HepG2 (cell line): ENCODE results near the gene CDH1. TPM values are rescaled to one million over a fixed set of nuclear protein-coding genes. Genes with fewer than 3 reads are reported as not detected.

Source experiments
- ESRRA ChIP-seq: sonication (generic); formaldehyde crosslinking; IDR thresholded peaks from 2 replicates; pipeline ENCODE4 v1.5.1; 2020; ENCODE audit warnings: mild to moderate bottlenecking, low read depth, missing genetic modification reagents
- KAT8 ChIP-seq: IDR thresholded peaks from 2 replicates; pipeline ENCODE4 v1.6.1; 2016; ENCODE audit warnings: missing genetic modification reagents, missing compliant biosample characterization
- PAX8 ChIP-seq: sonication (generic); formaldehyde crosslinking; IDR thresholded peaks from 2 replicates; pipeline ENCODE4 v1.8.0; 2022; ENCODE audit warnings: mild to moderate bottlenecking, missing genetic modification reagents, borderline replicate concordance
- SIN3B ChIP-seq: fragments of 150-350 bp; IDR thresholded peaks from 2 replicates; pipeline ENCODE4 v1.6.1; 2014; ENCODE audit warnings: low read length
- SMARCC2 ChIP-seq: fragments of 450-650 bp; IDR thresholded peaks from 2 replicates; pipeline ENCODE4 v1.6.1; 2017; ENCODE audit warnings: antibody characterized with exemption, mild to moderate bottlenecking
- SNAPC2 ChIP-seq: sonication (generic); formaldehyde crosslinking; IDR thresholded peaks from 2 replicates; pipeline ENCODE4 v1.8.1; 2022; ENCODE audit warnings: mild to moderate bottlenecking, missing genetic modification reagents
- TCF7 ChIP-seq: sonication (generic); IDR thresholded peaks from 2 replicates; pipeline ENCODE4 v1.6.1; 2016; ENCODE audit warnings: antibody characterized with exemption, low read depth
- ZKSCAN1 ChIP-seq: fragments of 150-350 bp; IDR thresholded peaks from 2 replicates; pipeline ENCODE4 v1.6.1; 2014; ENCODE audit warnings: low read length
- ZNF530 ChIP-seq: sonication (generic); formaldehyde crosslinking; IDR thresholded peaks from 2 replicates; pipeline ENCODE4 v1.5.0; 2020; ENCODE audit warnings: low read depth, mild to moderate bottlenecking, missing genetic modification reagents
- ZNF788 ChIP-seq: sonication (generic); formaldehyde crosslinking; IDR thresholded peaks from 2 replicates; pipeline ENCODE4 v1.5.0; 2020; ENCODE audit warnings: mild to moderate bottlenecking, missing genetic modification reagents, borderline replicate concordance
- polyA plus RNA-seq, 8 experiments: library from polyadenylated mRNA; depleted of rRNA in 3 of 8; stranded (reverse) in 7 of 8; unstranded in 1 of 8; fragments of >200 nt; fragmentation: Illumina TruSeq in 4 of 8; extraction: Trizol in 4 of 8; gene quantifications; 2 replicates each; pipeline versions ENCODE4 v1.2.1 to v1.2.3, GENCODE V29; 2011 to 2016; ENCODE audit warnings: low read depth in 4 of 8, missing spikeins in 1 of 8, mixed read lengths in 1 of 8; ENCODE audit not compliant: insufficient read depth in 1 of 8
- total RNA-seq, 5 experiments: library from RNA; depleted of rRNA; stranded (reverse); fragments of >200 nt; fragmentation: Illumina TruSeq; extraction: Trizol; gene quantifications; 2 replicates each; pipeline ENCODE4 v1.2.3, GENCODE V29; 2016; ENCODE audit warnings: low read depth in 1 of 5
- TF ChIP-seq, protein P1 (sequence below): sonication (generic); formaldehyde crosslinking; IDR thresholded peaks from 2 replicates; pipeline ENCODE4 v1.4.0; 2020; ENCODE audit warnings: missing genetic modification reagents, mild to moderate bottlenecking, borderline replicate concordance
- TF ChIP-seq, protein P2 (sequence below): IDR thresholded peaks from 2 replicates; pipeline ENCODE4 v1.6.1; 2012; ENCODE audit warnings: low read length, improper control_type of control experiment
- TF ChIP-seq, protein P3 (sequence below): sonication (generic); formaldehyde crosslinking; IDR thresholded peaks from 2 replicates; pipeline ENCODE4 v1.8.0; 2022; ENCODE audit warnings: missing genetic modification reagents, mild to moderate bottlenecking, inconsistent platforms, borderline replicate concordance
- TF ChIP-seq, protein P4 (sequence below): sonication (generic); formaldehyde crosslinking; IDR thresholded peaks from 2 replicates; pipeline ENCODE4 v1.8.0; 2022; ENCODE audit warnings: mild to moderate bottlenecking, missing genetic modification reagents; ENCODE audit not compliant: insufficient replicate concordance
- TF ChIP-seq, protein P5 (sequence below): sonication (generic); formaldehyde crosslinking; IDR thresholded peaks from 2 replicates; pipeline ENCODE4 v1.9.0; 2021; ENCODE audit warnings: missing genetic modification reagents, borderline replicate concordance
- TF ChIP-seq, protein P6 (sequence below): sonication (generic); formaldehyde crosslinking; IDR thresholded peaks from 2 replicates; pipeline ENCODE4 v1.5.0; 2020; ENCODE audit warnings: mild to moderate bottlenecking, missing genetic modification reagents

The CDH1 gene
- total and polyA plus RNA-seq, 2 of the 13 experiments (the other 11 are each of a cell fraction or from before 2014, with no cell fraction given): 0.95 to 9.8 TPM

DNA sequence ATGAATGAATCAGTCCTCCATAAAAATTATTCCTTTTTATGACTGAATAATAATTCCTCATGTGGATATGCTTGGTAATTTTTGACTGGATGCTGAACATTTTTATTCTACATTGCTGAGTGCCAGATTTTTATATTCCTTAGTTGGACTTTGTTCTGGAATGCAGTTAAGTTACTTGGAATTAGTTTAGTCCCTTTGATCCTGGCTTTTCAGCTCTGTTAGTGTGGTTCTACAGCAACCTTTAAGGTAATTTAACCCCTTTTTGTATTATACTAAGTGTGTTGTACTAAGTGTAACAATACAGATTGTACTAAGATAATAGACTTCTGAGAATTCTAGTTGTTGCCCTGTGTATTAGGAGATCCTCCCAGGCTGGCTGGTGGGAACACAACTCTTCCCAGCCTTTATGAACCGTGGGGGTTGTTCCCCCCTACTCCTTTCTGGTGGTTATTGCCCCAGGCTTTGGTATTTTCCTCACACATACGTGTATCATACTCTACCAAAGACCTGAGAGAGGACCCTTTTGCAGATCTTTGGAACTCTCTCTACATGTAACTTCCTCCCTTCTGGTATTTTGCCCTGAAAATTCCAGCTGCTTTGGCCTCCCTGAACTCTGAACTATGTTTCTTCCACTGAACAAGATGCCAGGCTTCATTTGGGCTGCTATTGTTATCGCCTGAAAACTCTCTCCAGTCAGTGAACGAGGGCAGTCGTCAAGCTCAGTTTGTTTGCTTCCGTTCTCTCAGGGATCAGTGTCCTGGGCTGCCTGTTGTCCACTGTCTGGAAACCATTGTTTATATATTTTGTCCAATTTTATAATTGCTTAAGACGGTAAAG lies 136.8 kb downstream of the CDH1 start (continued):
- TF ChIP-seq, protein P1, sequence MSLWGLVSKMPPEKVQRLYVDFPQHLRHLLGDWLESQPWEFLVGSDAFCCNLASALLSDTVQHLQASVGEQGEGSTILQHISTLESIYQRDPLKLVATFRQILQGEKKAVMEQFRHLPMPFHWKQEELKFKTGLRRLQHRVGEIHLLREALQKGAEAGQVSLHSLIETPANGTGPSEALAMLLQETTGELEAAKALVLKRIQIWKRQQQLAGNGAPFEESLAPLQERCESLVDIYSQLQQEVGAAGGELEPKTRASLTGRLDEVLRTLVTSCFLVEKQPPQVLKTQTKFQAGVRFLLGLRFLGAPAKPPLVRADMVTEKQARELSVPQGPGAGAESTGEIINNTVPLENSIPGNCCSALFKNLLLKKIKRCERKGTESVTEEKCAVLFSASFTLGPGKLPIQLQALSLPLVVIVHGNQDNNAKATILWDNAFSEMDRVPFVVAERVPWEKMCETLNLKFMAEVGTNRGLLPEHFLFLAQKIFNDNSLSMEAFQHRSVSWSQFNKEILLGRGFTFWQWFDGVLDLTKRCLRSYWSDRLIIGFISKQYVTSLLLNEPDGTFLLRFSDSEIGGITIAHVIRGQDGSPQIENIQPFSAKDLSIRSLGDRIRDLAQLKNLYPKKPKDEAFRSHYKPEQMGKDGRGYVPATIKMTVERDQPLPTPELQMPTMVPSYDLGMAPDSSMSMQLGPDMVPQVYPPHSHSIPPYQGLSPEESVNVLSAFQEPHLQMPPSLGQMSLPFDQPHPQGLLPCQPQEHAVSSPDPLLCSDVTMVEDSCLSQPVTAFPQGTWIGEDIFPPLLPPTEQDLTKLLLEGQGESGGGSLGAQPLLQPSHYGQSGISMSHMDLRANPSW (CRISPR knock-in tag): 0 out of 2 replicates have a peak, but pooled peaks have one; percentile 25
- TF ChIP-seq SIN3B (no peak), ZNF530 (CRISPR knock-in tag) (no peak), PAX8 (CRISPR knock-in tag) (no peak), SMARCC2 (no peak), ZNF788 (CRISPR knock-in tag) (no peak), ZKSCAN1 (no peak), KAT8 (CRISPR knock-in tag) (no peak), SNAPC2 (CRISPR knock-in tag) (no peak), TCF7 (peak; percentile 49; the same call in 1 of the 2 replicates), ESRRA (CRISPR knock-in tag) (no peak)
- TF ChIP-seq, protein P2, sequence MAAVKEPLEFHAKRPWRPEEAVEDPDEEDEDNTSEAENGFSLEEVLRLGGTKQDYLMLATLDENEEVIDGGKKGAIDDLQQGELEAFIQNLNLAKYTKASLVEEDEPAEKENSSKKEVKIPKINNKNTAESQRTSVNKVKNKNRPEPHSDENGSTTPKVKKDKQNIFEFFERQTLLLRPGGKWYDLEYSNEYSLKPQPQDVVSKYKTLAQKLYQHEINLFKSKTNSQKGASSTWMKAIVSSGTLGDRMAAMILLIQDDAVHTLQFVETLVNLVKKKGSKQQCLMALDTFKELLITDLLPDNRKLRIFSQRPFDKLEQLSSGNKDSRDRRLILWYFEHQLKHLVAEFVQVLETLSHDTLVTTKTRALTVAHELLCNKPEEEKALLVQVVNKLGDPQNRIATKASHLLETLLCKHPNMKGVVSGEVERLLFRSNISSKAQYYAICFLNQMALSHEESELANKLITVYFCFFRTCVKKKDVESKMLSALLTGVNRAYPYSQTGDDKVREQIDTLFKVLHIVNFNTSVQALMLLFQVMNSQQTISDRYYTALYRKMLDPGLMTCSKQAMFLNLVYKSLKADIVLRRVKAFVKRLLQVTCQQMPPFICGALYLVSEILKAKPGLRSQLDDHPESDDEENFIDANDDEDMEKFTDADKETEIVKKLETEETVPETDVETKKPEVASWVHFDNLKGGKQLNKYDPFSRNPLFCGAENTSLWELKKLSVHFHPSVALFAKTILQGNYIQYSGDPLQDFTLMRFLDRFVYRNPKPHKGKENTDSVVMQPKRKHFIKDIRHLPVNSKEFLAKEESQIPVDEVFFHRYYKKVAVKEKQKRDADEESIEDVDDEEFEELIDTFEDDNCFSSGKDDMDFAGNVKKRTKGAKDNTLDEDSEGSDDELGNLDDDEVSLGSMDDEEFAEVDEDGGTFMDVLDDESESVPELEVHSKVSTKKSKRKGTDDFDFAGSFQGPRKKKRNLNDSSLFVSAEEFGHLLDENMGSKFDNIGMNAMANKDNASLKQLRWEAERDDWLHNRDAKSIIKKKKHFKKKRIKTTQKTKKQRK: no peak
- TF ChIP-seq, protein P3, sequence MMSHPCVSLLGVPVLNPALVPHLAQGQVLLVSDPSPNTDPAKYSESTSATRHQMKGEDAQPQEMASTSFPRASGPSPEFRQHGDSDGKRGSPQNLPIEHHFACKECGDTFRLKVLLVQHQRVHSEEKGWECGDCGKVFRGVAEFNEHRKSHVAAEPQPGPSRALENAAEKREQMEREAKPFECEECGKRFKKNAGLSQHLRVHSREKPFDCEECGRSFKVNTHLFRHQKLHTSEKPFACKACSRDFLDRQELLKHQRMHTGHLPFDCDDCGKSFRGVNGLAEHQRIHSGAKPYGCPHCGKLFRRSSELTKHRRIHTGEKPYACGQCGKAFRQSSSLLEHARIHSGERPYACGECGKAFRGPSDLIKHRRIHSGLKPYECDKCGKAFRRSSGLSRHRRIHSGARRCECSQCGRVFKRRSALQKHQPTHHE (CRISPR knock-in tag): no peak
- TF ChIP-seq, protein P4, sequence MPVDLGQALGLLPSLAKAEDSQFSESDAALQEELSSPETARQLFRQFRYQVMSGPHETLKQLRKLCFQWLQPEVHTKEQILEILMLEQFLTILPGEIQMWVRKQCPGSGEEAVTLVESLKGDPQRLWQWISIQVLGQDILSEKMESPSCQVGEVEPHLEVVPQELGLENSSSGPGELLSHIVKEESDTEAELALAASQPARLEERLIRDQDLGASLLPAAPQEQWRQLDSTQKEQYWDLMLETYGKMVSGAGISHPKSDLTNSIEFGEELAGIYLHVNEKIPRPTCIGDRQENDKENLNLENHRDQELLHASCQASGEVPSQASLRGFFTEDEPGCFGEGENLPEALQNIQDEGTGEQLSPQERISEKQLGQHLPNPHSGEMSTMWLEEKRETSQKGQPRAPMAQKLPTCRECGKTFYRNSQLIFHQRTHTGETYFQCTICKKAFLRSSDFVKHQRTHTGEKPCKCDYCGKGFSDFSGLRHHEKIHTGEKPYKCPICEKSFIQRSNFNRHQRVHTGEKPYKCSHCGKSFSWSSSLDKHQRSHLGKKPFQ: no peak
- TF ChIP-seq, protein P5, sequence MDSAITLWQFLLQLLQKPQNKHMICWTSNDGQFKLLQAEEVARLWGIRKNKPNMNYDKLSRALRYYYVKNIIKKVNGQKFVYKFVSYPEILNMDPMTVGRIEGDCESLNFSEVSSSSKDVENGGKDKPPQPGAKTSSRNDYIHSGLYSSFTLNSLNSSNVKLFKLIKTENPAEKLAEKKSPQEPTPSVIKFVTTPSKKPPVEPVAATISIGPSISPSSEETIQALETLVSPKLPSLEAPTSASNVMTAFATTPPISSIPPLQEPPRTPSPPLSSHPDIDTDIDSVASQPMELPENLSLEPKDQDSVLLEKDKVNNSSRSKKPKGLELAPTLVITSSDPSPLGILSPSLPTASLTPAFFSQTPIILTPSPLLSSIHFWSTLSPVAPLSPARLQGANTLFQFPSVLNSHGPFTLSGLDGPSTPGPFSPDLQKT (CRISPR knock-in tag): no peak
- TF ChIP-seq, protein P6, sequence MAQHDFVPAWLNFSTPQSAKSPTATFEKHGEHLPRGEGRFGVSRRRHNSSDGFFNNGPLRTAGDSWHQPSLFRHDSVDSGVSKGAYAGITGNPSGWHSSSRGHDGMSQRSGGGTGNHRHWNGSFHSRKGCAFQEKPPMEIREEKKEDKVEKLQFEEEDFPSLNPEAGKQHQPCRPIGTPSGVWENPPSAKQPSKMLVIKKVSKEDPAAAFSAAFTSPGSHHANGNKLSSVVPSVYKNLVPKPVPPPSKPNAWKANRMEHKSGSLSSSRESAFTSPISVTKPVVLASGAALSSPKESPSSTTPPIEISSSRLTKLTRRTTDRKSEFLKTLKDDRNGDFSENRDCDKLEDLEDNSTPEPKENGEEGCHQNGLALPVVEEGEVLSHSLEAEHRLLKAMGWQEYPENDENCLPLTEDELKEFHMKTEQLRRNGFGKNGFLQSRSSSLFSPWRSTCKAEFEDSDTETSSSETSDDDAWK (CRISPR knock-in tag): no peak
